HepG2 (cell line): ENCODE results near the gene RASL12. TPM values are rescaled to one million over a fixed set of nuclear protein-coding genes. Genes with fewer than 3 reads are reported as not detected.

ENCODE experiments used
- ATAC-seq: fragments of 200-7000 bp; cut with Tn5 transposase; 3 replicates; pipeline ENCODE4 v1.9.1; 2020; ENCODE audit warnings: mild to moderate bottlenecking, moderate library complexity
- BruUV-seq: library from RNA; stranded (reverse); fragments of 400-500 nt; replicated peaks from 2 replicates; lab custom pipeline; 2021; lab: Mats Ljungman, UMichigan
- CTCF ChIA-PET: fragments of 300-600 bp; formaldehyde crosslinking; extraction: SDS; loops from one replicate; lab custom pipeline; 2021; ENCODE audit warnings: low total read pairs, inconsistent platforms, low intra/inter-chr PET ratio; lab: Yijun Ruan, JAX
- POLR2A ChIA-PET: fragments of 350-600 bp; sonication (Branson Sonifier 250); formaldehyde crosslinking; loops from one replicate; lab custom pipeline; 2020; ENCODE audit warnings: antibody characterized with exemption, inconsistent platforms; lab: Yijun Ruan, JAX
- DNase-seq: peaks from one replicate; pipeline ENCODE4 v3.0.0-alpha.2; 2015; ENCODE audit warnings: low spot score
- FAIRE-seq: peaks from 3 replicates; lab custom pipeline; 2011; peaks lifted over from hg19 to GRCh38; lab: Jason Lieb, UNC
- H2AFZ ChIP-seq: one replicate; pipeline ENCODE4 v1.6.1; 2011; ENCODE audit warnings: low read length, inconsistent platforms
- H3K27ac ChIP-seq: fragments of 300-600 bp; 3 replicates; pipeline ENCODE4 v1.8.0; 2011; ENCODE audit warnings: mixed run types, mild to moderate bottlenecking, mixed read lengths, low read length, inconsistent platforms; ENCODE audit not compliant: insufficient read depth; ENCODE audit errors: extremely low read length
- H3K27me3 ChIP-seq, 2 experiments: fragments of 200-600 bp in 1 of 2; 2 replicates in 1 of 2; 3 replicates in 1 of 2; pipeline versions ENCODE4 v1.6.0 to v1.8.0; 2011; ENCODE audit warnings: low read length in 2 of 2, mild to moderate bottlenecking in 2 of 2, moderate library complexity in 2 of 2, inconsistent platforms in 1 of 2; ENCODE audit not compliant: insufficient read depth in 2 of 2, control insufficient read depth in 1 of 2
- H3K36me3 ChIP-seq, 2 experiments: fragments of 200-600 bp in 1 of 2; replicated peaks in 1 of 2; 2 replicates in 1 of 2; 3 replicates in 1 of 2; pipeline versions ENCODE4 v1.5.1 to v1.8.0; 2011; ENCODE audit warnings: low read length in 2 of 2, inconsistent platforms in 1 of 2; ENCODE audit not compliant: insufficient read depth in 2 of 2, control insufficient read depth in 1 of 2
- H3K4me1 ChIP-seq: 2 replicates; pipeline ENCODE4 v1.5.1; 2012; ENCODE audit warnings: low read length, inconsistent platforms; ENCODE audit not compliant: insufficient read depth
- H3K4me2 ChIP-seq: 2 replicates; pipeline ENCODE4 v1.6.0; 2011; ENCODE audit warnings: low read depth, low read length, inconsistent platforms
- H3K4me3 ChIP-seq, 3 experiments: fragments of 200-600 bp in 1 of 3; sonication (generic), shearing (Covaris generic) in 1 of 3; replicated peaks in 1 of 3; 2 replicates each; pipeline ENCODE4 v1.5.1; 2011 to 2016; ENCODE audit warnings: low read length in 3 of 3, inconsistent platforms in 2 of 3, low read depth in 2 of 3, mild to moderate bottlenecking in 2 of 3, control low read depth in 1 of 3, mixed read lengths in 1 of 3; ENCODE audit not compliant: insufficient read depth in 1 of 3
- H3K79me2 ChIP-seq: one replicate; pipeline ENCODE4 v1.6.1; 2011; ENCODE audit warnings: low read length, inconsistent platforms; ENCODE audit not compliant: insufficient read depth
- H3K9ac ChIP-seq: 2 replicates; pipeline ENCODE4 v1.6.0; 2011; ENCODE audit warnings: mild to moderate bottlenecking, low read depth, low read length, inconsistent platforms; ENCODE audit not compliant: insufficient read depth
- H3K9me3 ChIP-seq: 2 replicates; pipeline ENCODE4 v1.5.1; 2012; ENCODE audit warnings: mild to moderate bottlenecking, low read length
- H4K20me1 ChIP-seq: 2 replicates; pipeline ENCODE4 v1.6.0; 2011; ENCODE audit warnings: inconsistent platforms, mild to moderate bottlenecking, low read length, moderate library complexity; ENCODE audit not compliant: insufficient read depth
- AKNA ChIP-seq: sonication (generic); formaldehyde crosslinking; IDR thresholded peaks from 2 replicates; pipeline ENCODE4 v1.4.0; 2020; ENCODE audit warnings: missing genetic modification reagents, borderline replicate concordance
- BORCS8-MEF2B ChIP-seq: sonication (generic); formaldehyde crosslinking; IDR thresholded peaks from 2 replicates; pipeline ENCODE4 v1.8.0; 2022; ENCODE audit warnings: mild to moderate bottlenecking, missing genetic modification reagents
- CBFB ChIP-seq: sonication (generic); formaldehyde crosslinking; IDR thresholded peaks from 2 replicates; pipeline ENCODE4 v1.4.0; 2020; ENCODE audit warnings: missing genetic modification reagents
- FLYWCH1 ChIP-seq: sonication (generic); formaldehyde crosslinking; IDR thresholded peaks from 2 replicates; pipeline ENCODE4 v1.8.1; 2023; ENCODE audit warnings: mild to moderate bottlenecking, missing genetic modification reagents
- NFAT5 ChIP-seq: sonication (generic); formaldehyde crosslinking; IDR thresholded peaks from 2 replicates; pipeline ENCODE4 v1.4.0; 2020; ENCODE audit warnings: missing genetic modification reagents
- PAF1 ChIP-seq: IDR thresholded peaks from 2 replicates; pipeline ENCODE4 v1.6.1; 2016; ENCODE audit warnings: missing genetic modification reagents, missing compliant biosample characterization
- TAF1 ChIP-seq: sonication (generic); formaldehyde crosslinking; IDR thresholded peaks from 2 replicates; pipeline ENCODE4 v1.4.0; 2020; ENCODE audit warnings: missing genetic modification reagents
- U2AF1 ChIP-seq: fragments of 200-400 bp; formaldehyde crosslinking; optimal IDR thresholded peaks from 2 replicates; pipeline ENCODE3; 2017; ENCODE audit warnings: mild to moderate bottlenecking, low read depth, low read length
- ZKSCAN8 ChIP-seq: IDR thresholded peaks from 2 replicates; pipeline ENCODE4 v1.6.1; 2016; ENCODE audit warnings: borderline replicate concordance, missing genetic modification reagents, missing compliant biosample characterization
- ZNF496 ChIP-seq: sonication (generic); formaldehyde crosslinking; IDR thresholded peaks from 2 replicates; pipeline ENCODE4 v1.8.1; 2023; ENCODE audit warnings: mild to moderate bottlenecking, moderate library complexity, missing genetic modification reagents; ENCODE audit not compliant: insufficient replicate concordance
- ZNF558 ChIP-seq: sonication (generic); formaldehyde crosslinking; IDR thresholded peaks from 2 replicates; pipeline ENCODE4 v1.9.0; 2022; ENCODE audit warnings: mild to moderate bottlenecking, missing genetic modification reagents, borderline replicate concordance
- WGBS: methylation state at CpG from one replicate; pipeline ENCODE4 v1.1.6; 2017; ENCODE audit warnings: low lambda C conversion rate; 5-methylcytosine and 5-hydroxymethylcytosine counted together
- in situ Hi-C: cut with HindIII; loops from 2 replicates; pipeline ENCODE4 v1.10.0; 2017; ENCODE audit warnings: low pct_unique_long_range_greater_than_20kb; ENCODE audit not compliant: extremely low pct_ligation_motif_present
- intact Hi-C: fragments of 100-400 bp; cut with micrococcal nuclease; formaldehyde crosslinking; loops from one replicate; pipeline ENCODE4 v1.10.0; 2022; ENCODE audit not compliant: unreplicated experiment
- polyA plus RNA-seq, 8 experiments: library from polyadenylated mRNA; depleted of rRNA in 3 of 8; stranded (reverse) in 7 of 8; unstranded in 1 of 8; fragments of >200 nt; fragmentation: Illumina TruSeq in 4 of 8; extraction: Trizol in 4 of 8; gene quantifications; 2 replicates each; pipeline versions ENCODE4 v1.2.1 to v1.2.3, GENCODE V29; 2011 to 2016; ENCODE audit warnings: low read depth in 4 of 8, missing spikeins in 1 of 8, mixed read lengths in 1 of 8; ENCODE audit not compliant: insufficient read depth in 1 of 8
- total RNA-seq, 5 experiments: library from RNA; depleted of rRNA; stranded (reverse); fragments of >200 nt; fragmentation: Illumina TruSeq; extraction: Trizol; gene quantifications; 2 replicates each; pipeline ENCODE4 v1.2.3, GENCODE V29; 2016; ENCODE audit warnings: low read depth in 1 of 5

The RASL12 gene
- total and polyA plus RNA-seq, 2 of the 13 experiments (the other 11 are each of a cell fraction or from before 2014, with no cell fraction given): 0.16 to 0.55 TPM

GRCh38 chr15:65077981-65078352 lies 10.2 kb upstream of the RASL12 start (continued):
- no peak for TF ChIP-seq NFAT5 (CRISPR knock-in tag)

GRCh38 chr15:65077291-65077980 lies 9.6 kb upstream of the RASL12 start:
- Histone ChIP-seq H3K4me1 (peaks cover 36% of the 10 kb centered on the region), H3K9me3 (no peaks in the 10 kb centered on the region), H4K20me1 (no peaks in the 10 kb centered on the region), H3K36me3 (no peaks in the 10 kb centered on the region), H3K27me3 (peaks cover 0 to 7% of the 10 kb centered on the region in 2 experiments; a peak in 1 of 5 replicates), H3K9ac (no peak overlapping the region), H3K4me2 (no peak overlapping the region), H3K27ac (no peak overlapping the region), H3K79me2 (no peaks in the 10 kb centered on the region), H2AFZ (no peak overlapping the region), H3K4me3 (no peak overlapping the region)
- DNase-seq: no peak
- POLR2A ChIA-PET: no interaction called here
- WGBS: 95% methylated on average over 47 of the region's 85 CpGs
- intact Hi-C loops: no loop called here
- in situ Hi-C loops: no loop called here
- CTCF ChIA-PET: interaction anchor here (1.8 to 2.7 kb wide), 2 partner anchors 23 to 44 kb away, joined by 5 to 9 read pairs; no protein-coding TSS in a partner anchor
- FAIRE-seq: no peak
- no TSS peak for BruUV-seq
- no peak for ATAC-seq
- no peak for TF ChIP-seq FLYWCH1 (CRISPR knock-in tag)
- TF ChIP-seq ZNF496 (CRISPR knock-in tag): no peak
- TF ChIP-seq ZNF558: no peak
- no peak for TF ChIP-seq TAF1 (CRISPR knock-in tag)
- no peak for TF ChIP-seq ZKSCAN8 (CRISPR knock-in tag)
- no peak for TF ChIP-seq PAF1 (CRISPR knock-in tag)
- TF ChIP-seq U2AF1: no peak
- TF ChIP-seq BORCS8-MEF2B (CRISPR knock-in tag): no peak
- no peak for TF ChIP-seq AKNA (CRISPR knock-in tag)
- TF ChIP-seq CBFB (CRISPR knock-in tag): no peak
